Astrocyte (in vitro differentiated cells and primary cell): Measurements from ENCODE around the gene TMCO1.

Experiments used
- CTCF ChIP-seq: IDR thresholded peaks from 2 replicates; pipeline ENCODE4 v1.5.1; 2011; ENCODE audit warnings: low read depth, mild to moderate bottlenecking, inconsistent platforms, low read length, moderate library complexity; ENCODE audit not compliant: insufficient read depth
- EZH2 ChIP-seq: IDR thresholded peaks from 2 replicates; pipeline ENCODE4 v1.6.1; 2012; ENCODE audit warnings: mild to moderate bottlenecking, low read length, inconsistent platforms; ENCODE audit not compliant: insufficient read depth

GRCh38 chr1:165773324-165773965 is 4.8 kb upstream of the TMCO1 start:
- TF ChIP-seq CTCF, result no peak
- TF ChIP-seq EZH2, result no peak
